ENCODE measurements around the gene NKG7.

The NKG7 gene

DNA sequence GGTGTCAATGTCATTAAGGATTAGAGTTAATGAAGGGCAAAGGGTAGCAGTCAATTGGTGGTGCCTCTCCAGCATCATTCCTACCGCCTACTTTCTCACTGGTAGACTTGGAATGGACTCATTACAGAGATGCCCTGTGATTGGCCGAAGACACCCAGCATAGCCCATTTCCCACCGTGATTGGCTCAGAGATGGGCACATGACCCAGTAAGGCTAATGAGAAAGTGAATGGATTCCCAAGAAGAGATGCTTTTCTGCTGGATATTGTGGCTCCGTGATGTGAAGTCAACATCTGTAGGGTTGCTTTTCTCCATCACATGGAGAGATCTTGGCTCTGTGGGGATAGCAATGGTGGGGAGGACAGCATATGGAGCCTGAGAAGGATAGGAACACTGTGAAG is 42.1 kb downstream of the NKG7 start:
- H3K4me1 Mint-ChIP-seq (ENCODE audit: low read depth in 2 of 2): peaks cover 3 to 4% of the 10 kb centered on the region in 2 donors
- H3K27ac Mint-ChIP-seq: no peak overlapping the region
- DNase-seq (no peak), ATAC-seq (replicated peaks) (no peak)
- peaks cover 0 to 1% of the 10 kb centered on the region in 2 donors for H3K9me3 Mint-ChIP-seq
- H3K4me3 Mint-ChIP-seq: no peak overlapping the region
- H3K36me3 Mint-ChIP-seq (ENCODE audit: insufficient read depth): no peaks in the 10 kb centered on the region
- H3K27me3 Mint-ChIP-seq: peaks cover 51 to 79% of the 10 kb centered on the region in 2 donors

DNA sequence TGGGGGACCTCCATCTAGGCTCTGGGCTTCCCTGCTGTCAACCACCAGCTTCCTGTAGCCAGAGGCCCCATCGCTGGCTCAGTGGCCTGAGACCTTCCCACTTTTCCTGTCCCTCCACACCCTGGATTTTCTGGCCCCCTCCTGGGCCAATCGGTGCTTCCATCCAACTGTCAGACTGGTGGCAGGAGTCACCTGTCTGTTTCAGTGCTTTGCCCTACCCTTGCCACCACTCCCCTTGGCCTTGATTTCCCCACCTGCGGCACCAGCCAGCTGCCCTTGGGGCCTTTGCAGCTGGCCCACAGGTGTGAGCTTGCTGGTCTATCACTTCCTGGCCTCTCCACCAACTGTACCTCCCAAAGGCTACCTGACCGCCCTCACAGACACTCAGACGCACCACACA is 43.0 kb downstream of the NKG7 start:
- Mint-ChIP-seq H3K9me3 (peaks cover 0 to 1% of the 10 kb centered on the region in 2 donors), H3K27me3 (peaks cover 54 to 88% of the 10 kb centered on the region in 2 donors), H3K4me3 (peak overlapping the region in 1 of 2 donors; percentile 37), H3K27ac (no peak overlapping the region), H3K36me3 (ENCODE audit: insufficient read depth) (no peaks in the 10 kb centered on the region), H3K4me1 (ENCODE audit: low read depth in 2 of 2) (peaks cover 3 to 4% of the 10 kb centered on the region in 2 donors)
- DNase-seq (no peak), ATAC-seq (replicated peaks) (no peak)

DNA sequence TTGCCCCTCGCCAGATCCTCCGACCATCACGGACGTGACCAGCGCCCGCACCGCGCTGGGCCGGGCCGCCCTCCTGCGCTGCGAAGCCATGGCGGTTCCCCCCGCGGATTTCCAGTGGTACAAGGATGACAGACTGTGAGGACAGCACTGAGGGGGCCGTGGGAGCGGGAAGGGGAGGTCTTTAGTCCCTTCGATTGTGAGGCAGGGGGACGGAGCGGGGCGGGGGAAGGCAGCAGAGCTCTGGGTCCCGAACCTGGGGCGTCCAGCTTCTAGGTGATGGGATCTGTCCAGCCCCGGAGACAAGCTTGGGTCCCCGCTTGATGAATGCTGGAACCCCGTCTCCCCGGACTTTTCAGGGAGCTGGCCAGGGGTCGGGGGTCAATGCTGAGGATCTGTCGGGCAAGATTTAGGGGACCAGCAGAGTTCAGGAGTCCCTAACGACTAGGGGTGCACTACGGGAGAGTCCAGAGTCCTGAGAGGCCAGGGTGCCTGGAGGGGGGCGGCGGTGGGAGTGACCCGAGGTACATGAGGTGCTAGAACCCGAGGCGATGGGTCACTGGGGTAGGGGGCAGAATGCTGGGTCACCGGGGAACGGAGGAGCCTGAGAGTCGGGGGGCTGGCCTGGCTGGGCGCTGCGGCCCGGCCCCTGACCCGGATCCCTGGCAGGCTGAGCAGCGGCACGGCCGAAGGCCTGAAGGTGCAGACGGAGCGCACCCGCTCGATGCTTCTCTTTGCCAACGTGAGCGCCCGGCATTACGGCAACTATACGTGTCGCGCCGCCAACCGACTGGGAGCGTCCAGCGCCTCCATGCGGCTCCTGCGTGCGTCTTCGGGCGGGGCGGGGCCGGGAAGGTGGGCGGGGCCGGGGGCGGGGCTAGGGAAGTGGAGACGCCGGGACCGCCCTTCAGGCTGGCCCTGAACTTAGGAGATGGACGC is 45.1 kb downstream of the NKG7 start:
- ATAC-seq (replicated peaks): peak; percentile 77
- DNase-seq: peak in 2 of 3 experiments; percentile 24
- Mint-ChIP-seq H3K27me3 (peaks cover 73 to 100% of the 10 kb centered on the region in 2 donors), H3K4me1 (ENCODE audit: low read depth in 2 of 2) (peaks cover 3 to 4% of the 10 kb centered on the region in 2 donors), H3K9me3 (peaks cover 0 to 1% of the 10 kb centered on the region in 2 donors), H3K27ac (no peak overlapping the region), H3K36me3 (ENCODE audit: insufficient read depth) (no peaks in the 10 kb centered on the region), H3K4me3 (peak overlapping the region; percentile 35 to 51)

DNA sequence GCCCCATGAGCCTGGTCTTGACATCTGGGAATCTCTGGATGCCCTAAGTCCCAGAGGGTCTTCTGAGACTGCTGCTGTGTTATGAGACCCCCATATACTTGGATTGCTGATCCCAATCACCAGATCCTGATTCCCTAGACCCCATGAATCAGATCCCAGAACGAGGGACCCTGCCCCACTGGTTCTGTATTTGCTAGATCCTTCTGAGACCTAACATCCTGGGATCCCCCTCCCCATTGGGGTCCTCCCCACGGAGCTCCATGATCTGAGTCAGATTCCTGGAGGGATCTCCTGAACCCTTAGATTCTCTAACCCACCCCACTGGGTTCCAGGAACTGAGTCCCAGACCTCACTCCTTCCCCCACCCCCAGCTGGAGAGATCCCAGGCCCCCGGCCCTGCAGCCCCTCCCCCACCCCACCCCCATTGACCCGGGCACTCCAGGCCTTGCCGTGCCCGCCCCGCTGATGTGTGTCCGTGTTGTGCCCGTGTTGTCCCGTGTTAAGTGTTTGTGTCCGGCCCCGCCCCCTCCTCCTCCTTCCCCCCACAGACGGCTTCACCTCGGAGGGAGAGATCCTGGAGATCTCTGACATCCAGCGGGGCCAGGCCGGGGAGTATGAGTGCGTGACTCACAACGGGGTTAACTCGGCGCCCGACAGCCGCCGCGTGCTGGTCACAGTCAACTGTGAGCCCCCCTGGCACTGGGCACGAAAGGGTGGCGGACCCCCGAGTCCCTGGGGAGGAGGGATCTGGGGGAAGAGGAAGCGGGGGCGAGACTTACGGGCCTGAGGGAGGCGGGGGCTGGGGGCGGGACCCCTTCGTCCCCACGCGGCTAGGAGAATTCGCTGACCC is 46.0 kb downstream of the NKG7 start:
- Mint-ChIP-seq H3K9me3 (peaks cover 0 to 1% of the 10 kb centered on the region in 2 donors), H3K36me3 (ENCODE audit: insufficient read depth) (no peaks in the 10 kb centered on the region), H3K27ac (no peak overlapping the region), H3K27me3 (peaks cover 65 to 99% of the 10 kb centered on the region in 2 donors), H3K4me3 (peak overlapping the region; percentile 35 to 51), H3K4me1 (ENCODE audit: low read depth in 2 of 2) (peaks cover 3 to 4% of the 10 kb centered on the region in 2 donors)
- DNase-seq (no peak), ATAC-seq (replicated peaks) (no peak)

DNA sequence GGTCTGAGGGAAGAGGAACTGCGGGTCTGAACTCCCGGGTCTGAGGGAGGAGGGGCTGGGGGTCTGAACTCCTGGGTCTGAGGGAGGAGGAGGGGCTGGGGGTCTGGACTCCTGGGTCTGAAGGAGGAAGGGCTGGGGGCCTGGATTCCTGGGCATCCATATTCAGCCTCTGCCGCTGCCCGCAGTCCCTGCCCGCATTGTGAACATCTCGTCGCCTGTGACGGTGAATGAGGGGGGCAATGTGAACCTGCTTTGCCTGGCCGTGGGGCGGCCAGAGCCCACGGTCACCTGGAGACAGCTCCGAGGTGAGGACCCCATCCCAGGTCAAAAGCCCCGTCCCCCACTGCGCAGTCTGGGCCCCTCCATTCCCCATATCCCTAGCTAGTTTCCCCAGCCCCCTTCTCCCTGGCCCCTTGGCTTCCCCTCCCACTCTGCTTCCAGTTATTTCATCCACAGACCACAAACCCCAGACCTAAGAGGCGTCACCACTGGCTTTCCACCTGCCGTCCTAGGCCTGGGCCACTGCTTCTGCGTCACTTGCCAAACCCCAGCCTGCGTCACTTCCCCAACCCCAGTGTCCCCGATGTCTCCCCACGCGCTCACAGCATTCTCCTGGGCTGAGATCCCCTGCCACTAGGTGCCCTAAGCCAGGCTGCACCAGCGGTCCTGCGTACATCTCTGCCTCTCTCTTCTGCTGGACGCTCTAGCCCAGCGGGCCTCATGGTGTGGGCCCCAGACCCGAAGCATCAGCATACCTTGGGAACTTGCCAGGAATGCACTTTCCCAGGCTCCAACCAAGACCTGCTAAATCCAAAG is 47.1 kb downstream of the NKG7 start:
- no peaks in the 10 kb centered on the region for H3K9me3 Mint-ChIP-seq
- DNase-seq (no peak), ATAC-seq (replicated peaks) (peak; percentile 50)
- H3K4me3 Mint-ChIP-seq: no peak overlapping the region
- no peak overlapping the region for H3K27ac Mint-ChIP-seq
- H3K36me3 Mint-ChIP-seq (ENCODE audit: insufficient read depth): no peaks in the 10 kb centered on the region
- H3K27me3 Mint-ChIP-seq: peaks cover 57 to 94% of the 10 kb centered on the region in 2 donors
- peaks cover 3 to 4% of the 10 kb centered on the region in 2 donors for H3K4me1 Mint-ChIP-seq (ENCODE audit: low read depth in 2 of 2)

DNA sequence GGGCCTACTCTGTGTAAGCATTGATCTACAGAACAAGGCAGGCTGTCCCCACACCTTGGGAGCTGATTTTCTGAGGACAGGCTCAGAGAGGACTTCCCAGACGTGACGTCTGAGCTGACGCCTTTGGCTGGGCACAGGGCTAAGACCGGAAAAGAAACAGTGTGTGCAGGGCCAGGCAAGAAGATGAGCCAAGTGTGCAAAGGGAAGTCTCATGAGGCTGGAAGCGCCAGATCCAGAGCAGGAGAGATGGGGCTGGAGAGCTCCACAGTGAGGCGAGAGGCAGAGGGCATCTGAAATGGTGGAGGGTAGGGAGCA is 48.3 kb downstream of the NKG7 start:
- peaks cover 3 to 4% of the 10 kb centered on the region in 2 donors for H3K4me1 Mint-ChIP-seq (ENCODE audit: low read depth in 2 of 2)
- no peak for DNase-seq
- no peak overlapping the region for H3K4me3 Mint-ChIP-seq
- H3K9me3 Mint-ChIP-seq: no peaks in the 10 kb centered on the region
- no peak overlapping the region for H3K27ac Mint-ChIP-seq
- no peaks in the 10 kb centered on the region for H3K36me3 Mint-ChIP-seq (ENCODE audit: insufficient read depth)
- no peak for ATAC-seq (replicated peaks)
- peaks cover 47 to 92% of the 10 kb centered on the region in 2 donors for H3K27me3 Mint-ChIP-seq

DNA sequence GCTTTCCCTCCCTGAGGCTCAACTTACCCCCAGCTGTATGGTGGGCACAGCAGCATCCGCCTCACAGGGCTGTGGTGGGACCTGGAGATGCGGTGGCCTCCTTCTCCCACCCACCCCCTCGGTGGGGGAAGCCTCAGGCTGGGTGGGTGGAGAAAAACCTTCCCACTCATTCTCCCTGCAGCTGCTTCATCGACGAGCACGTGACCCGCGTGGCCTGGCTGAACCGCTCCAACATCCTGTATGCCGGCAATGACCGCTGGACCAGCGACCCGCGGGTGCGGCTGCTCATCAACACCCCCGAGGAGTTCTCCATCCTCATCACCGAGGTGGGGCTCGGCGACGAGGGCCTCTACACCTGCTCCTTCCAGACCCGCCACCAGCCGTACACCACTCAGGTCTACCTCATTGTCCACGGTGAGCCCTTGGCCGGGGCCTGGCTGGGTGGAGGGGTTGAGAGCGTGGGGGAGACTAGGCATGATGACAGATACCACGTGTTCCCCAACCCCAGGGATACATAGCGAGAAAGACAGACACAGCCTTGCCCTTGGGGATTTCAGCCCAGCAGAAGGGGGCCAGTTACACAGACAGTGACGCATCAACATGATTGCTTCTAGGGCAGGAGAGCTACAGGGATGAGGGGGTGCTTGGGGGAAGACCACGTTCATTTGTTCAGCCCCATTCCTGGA is 48.8 kb downstream of the NKG7 start:
- H3K27ac Mint-ChIP-seq: no peak overlapping the region
- DNase-seq (no peak), ATAC-seq (replicated peaks) (peak; percentile 34)
- H3K27me3 Mint-ChIP-seq: peaks cover 45 to 88% of the 10 kb centered on the region in 2 donors
- H3K4me1 Mint-ChIP-seq (ENCODE audit: low read depth in 2 of 2): peaks cover 3 to 4% of the 10 kb centered on the region in 2 donors
- no peak overlapping the region for H3K4me3 Mint-ChIP-seq
- H3K36me3 Mint-ChIP-seq (ENCODE audit: insufficient read depth): no peaks in the 10 kb centered on the region
- no peaks in the 10 kb centered on the region for H3K9me3 Mint-ChIP-seq

DNA sequence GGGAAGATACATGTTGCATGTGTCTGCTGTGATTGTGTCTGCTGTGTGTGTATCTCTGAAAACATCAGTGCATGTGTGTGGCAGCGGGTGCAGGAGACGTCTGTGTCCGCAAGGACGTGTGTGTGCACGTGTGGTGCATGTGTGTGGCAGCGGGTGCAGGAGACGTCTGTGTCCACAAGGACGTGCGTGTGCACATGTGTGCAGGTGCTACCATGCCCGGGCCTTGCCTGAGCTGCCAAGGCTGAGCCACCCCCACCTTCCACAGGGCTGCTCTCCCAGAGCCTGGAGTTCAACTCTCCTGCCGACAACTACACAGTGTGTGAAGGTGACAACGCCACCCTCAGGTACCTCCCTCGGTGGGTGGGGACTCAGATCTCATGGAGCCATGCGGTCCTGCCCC is 50.7 kb downstream of the NKG7 start:
- Mint-ChIP-seq H3K27ac (no peak overlapping the region), H3K4me1 (ENCODE audit: low read depth in 2 of 2) (no peaks in the 10 kb centered on the region), H3K36me3 (ENCODE audit: insufficient read depth) (no peaks in the 10 kb centered on the region), H3K27me3 (peaks cover 31 to 69% of the 10 kb centered on the region in 2 donors), H3K9me3 (no peaks in the 10 kb centered on the region), H3K4me3 (no peak overlapping the region)
- DNase-seq (no peak), ATAC-seq (replicated peaks) (no peak)
